Measurements from ENCODE around the gene ODAD2. TPM values are rescaled to one million over a fixed set of nuclear protein-coding genes. Genes with fewer than 3 reads are reported as not detected.

Gene ODAD2
- total and polyA plus RNA-seq, 2 experiments from 2014 or later: 0.40 to 0.76 TPM

GRCh38 chr10:27889518-27889917 lies 109.4 kb downstream of the ODAD2 start:
- H3K4me2 ChIP-seq: no peak overlapping the region
- H3K79me2 ChIP-seq: no peaks in the 10 kb centered on the region
- no peaks in the 10 kb centered on the region for H3K4me1 ChIP-seq (ENCODE audit: insufficient read depth)
- no peaks in the 10 kb centered on the region for H3K27me3 ChIP-seq
- no peak overlapping the region for H2AFZ ChIP-seq
- H3K9me2 ChIP-seq (replicated peaks; ENCODE audit: insufficient read depth): no peaks in the 10 kb centered on the region
- no peaks in the 10 kb centered on the region for H3K9me3 ChIP-seq (ENCODE audit: low read depth)
- TF ChIP-seq CTCF (IDR thresholded peaks at IDR 0.05; ENCODE audit: poor library complexity) (no peak), EZH2 (IDR thresholded peaks at IDR 0.05; ENCODE audit: borderline replicate concordance) (no peak), EZH2phosphoT487 (IDR thresholded peaks at IDR 0.05; ENCODE audit: low read depth, severe bottlenecking, unreplicated experiment) (no peak)
- no peaks in the 10 kb centered on the region for H3K36me3 ChIP-seq (replicated peaks; ENCODE audit: insufficient read depth, low read depth)
- 100% methylated on average over 2 of the region's 2 CpGs for WGBS (ENCODE audit: low lambda C conversion rate, missing lambda C conversion rate)
- no peak overlapping the region for H3K4me3 ChIP-seq
- no peaks in the 10 kb centered on the region for H4K20me1 ChIP-seq (ENCODE audit: insufficient read depth, poor library complexity, severe bottlenecking)
- H3K27ac ChIP-seq: no peak overlapping the region
- no peak for DNase-seq (ENCODE audit: low spot score)

GRCh38 chr10:27884185-27884641 lies 114.7 kb downstream of the ODAD2 start:
- no peaks in the 10 kb centered on the region for H3K79me2 ChIP-seq
- H3K27me3 ChIP-seq: no peaks in the 10 kb centered on the region
- H3K4me1 ChIP-seq (ENCODE audit: insufficient read depth): no peaks in the 10 kb centered on the region
- no peaks in the 10 kb centered on the region for H3K9me2 ChIP-seq (replicated peaks; ENCODE audit: insufficient read depth)
- no peak overlapping the region for H3K4me3 ChIP-seq
- no peaks in the 10 kb centered on the region for H3K36me3 ChIP-seq (replicated peaks; ENCODE audit: insufficient read depth, low read depth)
- no peak overlapping the region for H3K27ac ChIP-seq
- H2AFZ ChIP-seq: no peak overlapping the region
- TF ChIP-seq EZH2phosphoT487 (IDR thresholded peaks at IDR 0.05; ENCODE audit: low read depth, severe bottlenecking, unreplicated experiment): no peak
- TF ChIP-seq EZH2 (IDR thresholded peaks at IDR 0.05; ENCODE audit: borderline replicate concordance): no peak
- TF ChIP-seq CTCF (IDR thresholded peaks at IDR 0.05; ENCODE audit: poor library complexity): no peak
- H4K20me1 ChIP-seq (ENCODE audit: insufficient read depth, poor library complexity, severe bottlenecking): no peaks in the 10 kb centered on the region
- 81% methylated on average over 1 of the region's 1 CpG for WGBS (ENCODE audit: low lambda C conversion rate, missing lambda C conversion rate)
- no peak overlapping the region for H3K4me2 ChIP-seq
- no peak for DNase-seq (ENCODE audit: low spot score)
- H3K9me3 ChIP-seq (ENCODE audit: low read depth): no peaks in the 10 kb centered on the region

- Histone ChIP-seq H3K79me2 (no peaks in the 10 kb centered on the region), H4K20me1 (ENCODE audit: insufficient read depth, poor library complexity, severe bottlenecking) (no peaks in the 10 kb centered on the region), H3K27me3 (no peaks in the 10 kb centered on the region), H2AFZ (no peak overlapping the region), H3K4me2 (no peak overlapping the region), H3K27ac (no peak overlapping the region), H3K4me3 (no peak overlapping the region), H3K9me2 (replicated peaks; ENCODE audit: insufficient read depth) (no peaks in the 10 kb centered on the region), H3K9me3 (ENCODE audit: low read depth) (no peaks in the 10 kb centered on the region), H3K36me3 (replicated peaks; ENCODE audit: insufficient read depth, low read depth) (no peaks in the 10 kb centered on the region), H3K4me1 (ENCODE audit: insufficient read depth) (no peaks in the 10 kb centered on the region)
- 88% methylated on average over 4 of the region's 4 CpGs for WGBS (ENCODE audit: low lambda C conversion rate, missing lambda C conversion rate)
- DNase-seq (ENCODE audit: low spot score): no peak
- TF ChIP-seq EZH2phosphoT487 (IDR thresholded peaks at IDR 0.05; ENCODE audit: low read depth, severe bottlenecking, unreplicated experiment): no peak
- no peak for TF ChIP-seq EZH2 (IDR thresholded peaks at IDR 0.05; ENCODE audit: borderline replicate concordance)
- TF ChIP-seq CTCF (IDR thresholded peaks at IDR 0.05; ENCODE audit: poor library complexity): no peak
Observed at GRCh38 chr10:27878281-27878680, 120.6 kb downstream of the ODAD2 start.

GRCh38 chr10:27865221-27865635 lies 133.7 kb downstream of the ODAD2 start:
- Histone ChIP-seq H4K20me1 (ENCODE audit: insufficient read depth, poor library complexity, severe bottlenecking) (no peaks in the 10 kb centered on the region), H3K27me3 (no peaks in the 10 kb centered on the region), H3K4me2 (no peak overlapping the region), H3K9me3 (ENCODE audit: low read depth) (no peaks in the 10 kb centered on the region), H3K36me3 (replicated peaks; ENCODE audit: insufficient read depth, low read depth) (no peaks in the 10 kb centered on the region), H2AFZ (no peak overlapping the region), H3K27ac (no peak overlapping the region), H3K4me3 (no peak overlapping the region), H3K4me1 (ENCODE audit: insufficient read depth) (no peaks in the 10 kb centered on the region), H3K9me2 (replicated peaks; ENCODE audit: insufficient read depth) (no peaks in the 10 kb centered on the region), H3K79me2 (no peaks in the 10 kb centered on the region)
- TF ChIP-seq EZH2phosphoT487 (IDR thresholded peaks at IDR 0.05; ENCODE audit: low read depth, severe bottlenecking, unreplicated experiment) (no peak), EZH2 (IDR thresholded peaks at IDR 0.05; ENCODE audit: borderline replicate concordance) (no peak), CTCF (IDR thresholded peaks at IDR 0.05; ENCODE audit: poor library complexity) (no peak)
- DNase-seq (ENCODE audit: low spot score): no peak

Measured in hepatocyte (in vitro differentiated cells).